ENCODE results near the gene TANK.
"Not testable (repeated sequence)": the region's sequence is repeated elsewhere in the genome, so short reads cannot be mapped to it uniquely, and the experiment has no call there.

Gene TANK

DNA sequence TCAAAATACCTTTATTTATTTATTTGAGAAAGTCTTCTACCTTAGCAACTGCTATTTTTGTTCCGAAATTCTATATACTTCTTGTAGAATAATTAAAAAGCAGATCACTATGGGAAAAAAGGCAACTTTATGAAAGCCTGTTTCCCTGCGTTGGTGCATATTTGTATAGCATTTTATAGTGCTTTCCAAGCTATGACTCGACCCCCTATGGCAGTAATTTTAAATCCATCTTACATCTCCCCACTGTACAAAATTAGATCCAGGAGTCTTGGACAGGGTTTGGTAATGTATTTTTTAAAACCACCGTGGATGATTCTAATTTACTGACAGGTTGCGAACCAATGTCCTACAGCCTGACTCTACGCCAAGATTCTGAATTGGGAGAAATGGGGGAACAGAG is 10.1 kb downstream of the TANK start:
- no peak for DNase-seq

DNA sequence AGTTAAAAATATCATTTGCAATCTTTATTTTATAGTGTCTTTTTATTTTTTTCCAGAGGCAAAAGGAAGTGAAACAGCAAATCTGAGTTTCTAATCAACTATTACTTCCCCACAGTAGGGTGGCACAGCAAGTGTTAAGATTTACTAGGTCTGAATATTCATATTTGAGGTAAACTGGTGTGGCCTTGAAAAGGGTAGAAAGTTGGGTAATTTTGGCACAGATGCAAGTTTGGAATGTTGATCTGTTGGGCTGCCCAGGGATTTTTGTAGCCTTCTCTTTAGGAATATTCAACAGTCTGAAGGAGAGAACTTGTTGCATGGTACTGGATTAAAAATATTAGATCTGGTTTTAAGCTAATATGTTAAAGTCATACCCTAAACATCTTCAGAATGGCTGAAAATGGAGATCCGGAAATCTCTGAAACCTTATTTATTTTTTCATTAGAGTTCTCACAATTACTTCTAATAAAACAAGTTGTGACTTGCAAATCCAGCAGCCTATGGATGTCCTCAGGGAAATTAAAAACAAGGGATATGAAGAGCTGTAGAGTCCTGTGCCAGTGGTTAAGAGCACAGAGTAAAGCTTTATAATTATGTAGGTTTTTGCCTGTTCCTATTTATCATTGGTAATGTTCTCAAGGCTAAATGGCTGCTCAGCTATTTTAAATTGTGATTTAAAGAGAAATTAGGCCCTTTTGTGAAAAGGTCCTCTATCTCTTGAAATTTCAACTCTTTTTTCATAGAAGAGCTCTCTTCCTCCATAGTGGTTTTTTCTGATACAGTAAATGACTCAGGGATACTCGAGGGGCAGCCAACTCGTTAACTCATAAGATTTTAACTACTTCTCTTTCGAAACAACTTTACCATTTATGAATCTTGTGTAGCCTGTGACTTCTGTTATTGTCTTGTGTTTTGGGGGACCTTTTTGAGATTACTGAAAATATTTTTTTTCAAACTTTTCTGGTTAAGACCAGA is 11.0 kb downstream of the TANK start:
- no peak for DNase-seq

DNA sequence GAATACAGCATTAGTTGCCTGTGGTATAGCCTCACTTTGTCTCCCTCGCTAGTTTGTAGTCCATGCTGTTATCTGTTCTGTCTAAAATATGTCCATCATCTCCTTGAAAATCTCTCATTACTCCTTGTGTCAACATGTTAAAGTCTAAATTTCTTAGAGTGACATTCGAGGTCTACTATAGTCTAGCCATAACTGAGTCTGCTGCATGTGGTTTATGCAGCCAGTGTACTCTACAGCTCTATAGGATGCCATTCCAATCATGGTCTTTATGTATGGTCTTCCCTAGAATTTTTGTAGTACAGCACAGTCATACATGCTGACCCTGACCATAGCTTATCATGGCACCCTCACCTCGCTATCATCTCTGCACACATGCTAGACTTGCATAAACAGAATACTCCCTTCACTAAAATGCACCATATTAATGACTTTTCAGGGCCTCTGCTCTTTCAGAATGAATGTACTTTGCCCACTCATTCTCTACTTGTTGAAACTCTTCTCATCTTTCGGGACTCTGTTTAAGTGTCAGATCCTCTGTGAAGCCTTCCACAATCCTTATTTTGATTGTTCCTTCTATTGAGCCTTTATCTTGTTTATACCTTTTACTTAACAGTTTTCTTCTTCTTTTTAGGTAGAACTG is 12.8 kb downstream of the TANK start:
- DNase-seq = no peak

DNA sequence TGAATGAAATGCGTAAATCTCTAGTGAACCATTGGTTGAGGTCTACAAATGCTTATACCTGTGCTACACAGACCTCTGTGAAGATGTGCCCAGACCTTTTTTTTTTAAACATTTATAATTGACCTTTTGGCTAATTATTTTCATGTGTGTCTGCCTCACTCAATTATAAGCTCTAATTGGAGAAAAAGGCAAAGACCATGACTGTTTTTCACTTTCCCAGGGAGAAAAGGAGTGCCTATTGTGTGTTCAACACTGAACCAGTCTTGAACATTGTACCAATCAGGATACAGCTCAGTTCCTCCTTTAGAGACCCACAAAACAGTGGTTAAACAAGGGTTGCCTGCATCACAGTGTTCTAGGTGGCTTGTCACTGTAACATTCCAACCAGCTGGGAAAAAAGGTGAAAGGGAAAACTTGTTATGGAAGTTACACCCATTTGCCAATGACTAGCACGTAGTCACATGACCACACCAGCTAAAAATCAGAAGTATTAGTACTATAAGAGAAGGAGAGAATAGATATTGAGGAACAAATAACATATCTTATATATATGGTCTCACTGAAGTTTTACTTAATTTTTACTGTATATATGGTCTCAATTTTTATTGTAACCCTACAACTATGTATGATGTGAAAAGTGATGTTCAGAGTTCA is 13.4 kb downstream of the TANK start:
- DNase-seq = no peak

DNA sequence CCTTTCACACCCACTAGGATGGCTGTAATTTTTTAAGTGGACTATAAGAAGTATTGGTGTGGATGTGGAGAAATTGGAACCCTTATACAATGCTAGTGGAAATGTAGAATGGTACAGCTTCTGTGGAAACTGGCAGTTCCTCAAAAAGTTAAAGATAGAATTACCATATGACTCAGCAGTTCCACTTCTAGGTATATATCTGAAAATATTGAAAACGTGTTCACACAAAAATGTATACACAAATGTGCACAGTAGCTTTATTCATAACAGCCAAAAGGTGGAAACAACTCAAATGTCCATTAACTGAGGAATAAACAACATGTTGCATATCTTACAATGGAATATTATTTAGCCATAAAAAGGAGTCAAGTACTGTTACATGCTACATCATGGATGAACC is 17.7 kb downstream of the TANK start:
- no peak for DNase-seq

DNA sequence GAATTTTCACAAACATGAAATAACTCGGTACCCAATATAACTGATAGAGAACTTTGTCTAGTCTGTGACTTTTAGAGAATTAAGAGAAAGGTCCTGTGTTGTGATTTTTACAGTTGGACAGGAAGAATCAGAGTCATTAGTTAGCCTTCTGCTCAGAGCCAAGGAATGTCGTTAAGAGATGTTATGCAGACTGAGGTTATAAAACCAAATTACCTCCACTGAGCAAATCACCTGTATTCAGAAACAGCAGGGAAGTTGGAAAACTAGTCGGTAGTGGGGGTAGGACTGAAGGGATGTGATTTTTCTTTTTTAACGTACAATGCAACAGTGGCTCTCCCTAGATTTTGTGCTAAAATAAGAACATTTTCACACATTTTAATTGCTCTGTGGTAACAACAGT is 18.5 kb downstream of the TANK start:
- DNase-seq = no peak

DNA sequence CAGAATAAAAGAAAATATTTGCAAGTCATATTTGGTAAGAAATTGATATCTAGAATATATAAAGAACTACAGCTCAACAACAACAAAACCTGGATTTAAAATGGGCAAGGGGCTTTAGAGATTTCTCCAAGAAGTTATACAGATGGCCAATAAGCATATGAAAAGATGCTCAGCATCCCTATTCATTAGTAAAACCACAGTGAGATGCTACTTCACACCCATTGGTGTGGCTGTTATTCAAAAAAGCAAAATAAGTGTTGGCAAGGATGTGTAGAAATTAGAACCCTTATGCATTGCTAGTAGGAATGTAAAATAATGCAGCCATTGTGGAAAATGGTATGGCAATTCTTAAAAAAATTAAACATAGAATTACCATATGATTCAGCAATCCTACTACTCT is 29.8 kb downstream of the TANK start:
- DNase-seq = no peak

DNA sequence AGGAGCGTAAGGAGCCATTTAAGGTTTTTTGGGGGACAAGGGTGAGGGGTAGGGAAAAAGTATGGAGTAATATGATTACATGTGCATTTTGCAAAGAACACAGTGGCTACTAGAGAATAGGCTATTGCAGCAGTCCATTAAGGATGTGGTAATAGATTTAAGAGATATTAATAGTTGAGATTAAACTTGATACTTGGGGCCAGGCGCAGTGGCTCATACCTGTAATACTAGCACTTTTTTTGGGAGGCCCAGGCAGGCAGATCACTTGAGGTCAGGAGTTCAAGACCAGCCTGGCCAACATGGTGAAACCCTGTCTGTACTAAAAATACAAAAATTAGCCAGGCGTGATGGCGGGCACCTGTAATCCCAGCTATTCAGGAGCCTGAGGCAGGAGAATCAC is 35.4 kb downstream of the TANK start:
- DNase-seq = not testable (repeated sequence)

DNA sequence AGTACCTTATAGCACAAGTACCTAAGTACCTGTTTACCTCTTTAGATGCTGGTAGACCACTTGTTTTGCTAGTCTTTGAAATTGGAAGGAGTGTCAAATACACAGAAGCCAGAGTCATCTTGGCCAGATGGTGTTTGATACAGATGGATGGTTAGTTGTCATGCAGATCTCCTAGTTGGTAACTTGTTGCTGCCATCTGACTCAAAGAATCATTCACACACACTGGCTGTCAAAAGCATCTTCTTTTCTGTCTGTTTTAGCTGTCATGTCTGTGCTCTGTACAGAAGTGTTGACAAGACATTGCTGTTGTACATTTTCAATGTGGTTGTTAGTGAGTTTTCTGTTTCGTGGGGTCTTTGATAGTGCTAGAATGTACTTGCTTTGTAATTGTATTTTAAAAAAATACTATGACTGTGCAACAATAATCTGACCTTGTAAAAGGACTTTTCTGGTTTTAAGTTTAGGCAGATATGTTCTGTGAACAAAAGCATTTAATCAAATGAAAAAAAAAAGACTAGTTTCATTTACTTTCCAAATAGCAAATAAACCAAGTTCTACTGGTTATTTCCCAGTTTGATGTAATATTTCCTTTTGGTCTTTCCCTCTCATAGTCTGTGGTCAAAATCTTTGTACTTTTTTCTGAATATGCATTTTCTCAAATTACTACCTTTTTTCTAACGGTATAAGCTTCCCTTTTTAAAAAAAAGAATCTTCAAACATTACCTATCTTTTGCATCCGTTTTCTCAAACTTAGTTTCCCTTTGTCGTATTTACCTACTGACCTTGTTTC is 39.9 kb downstream of the TANK start:
- DNase-seq = peak; percentile 25

DNA sequence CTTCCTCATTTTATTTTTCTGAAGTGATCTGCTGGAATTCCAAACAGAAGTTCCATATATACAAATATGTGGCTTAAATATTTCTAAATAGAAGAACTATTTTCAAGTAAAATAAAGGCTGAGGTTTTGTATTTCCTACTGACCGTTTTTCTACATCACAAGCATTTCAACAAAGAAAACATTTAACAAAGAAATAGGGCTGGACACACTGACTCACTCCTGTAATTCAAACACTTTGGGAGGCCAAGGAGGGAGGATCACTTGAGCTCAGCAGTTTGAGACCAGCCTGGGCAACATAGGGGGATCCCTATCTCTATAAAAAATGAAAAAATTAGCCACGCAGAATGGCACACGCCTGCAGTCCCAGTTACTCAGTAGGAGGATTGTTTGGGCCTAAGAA is 44.6 kb downstream of the TANK start:
- no peak for DNase-seq

DNA sequence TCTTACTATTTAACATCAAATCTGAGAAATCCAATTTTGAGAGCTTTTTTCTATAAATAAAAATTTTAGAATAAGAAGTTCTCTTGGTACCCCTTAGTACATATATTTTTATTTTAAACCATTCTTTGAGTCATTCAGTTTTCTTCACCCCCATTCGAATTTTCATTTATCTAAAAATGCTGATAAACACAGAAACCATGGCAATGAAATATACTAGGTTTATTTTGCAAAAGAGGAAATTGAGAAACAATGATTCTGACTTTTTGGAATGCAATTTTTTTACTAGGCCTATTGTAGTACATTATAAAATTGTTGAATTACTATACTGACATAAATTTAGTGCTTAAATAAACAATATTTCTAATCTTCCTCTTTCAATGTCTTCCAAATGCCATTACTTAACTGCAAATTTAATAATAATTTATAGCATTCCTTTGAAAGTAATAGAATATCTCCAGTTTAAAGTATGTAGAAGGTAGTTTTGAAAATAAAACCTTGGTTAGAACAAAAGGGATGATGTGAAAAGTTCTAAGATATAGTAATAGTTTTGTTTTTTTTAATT is 46.3 kb downstream of the TANK start:
- DNase-seq = no peak

DNA sequence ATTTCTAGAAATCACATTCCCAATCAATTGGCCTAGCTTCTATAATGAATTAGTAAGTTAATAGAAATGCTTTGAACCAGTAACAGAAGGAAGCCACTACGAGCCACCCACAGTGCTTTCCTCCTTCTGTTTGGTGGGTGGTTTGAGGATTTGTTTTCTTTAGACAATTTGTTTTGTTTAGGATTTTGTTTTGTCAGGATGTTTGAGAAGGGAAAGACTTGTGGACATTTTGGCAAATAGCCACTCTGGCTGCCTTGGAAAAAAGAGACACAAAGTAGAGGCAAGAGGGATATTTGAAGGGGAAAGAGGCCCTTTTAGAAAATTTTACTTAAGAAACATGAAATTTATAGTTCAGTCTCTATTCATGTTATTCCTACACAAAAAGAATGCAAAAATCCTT is 47.7 kb downstream of the TANK start:
- DNase-seq = no peak

DNA sequence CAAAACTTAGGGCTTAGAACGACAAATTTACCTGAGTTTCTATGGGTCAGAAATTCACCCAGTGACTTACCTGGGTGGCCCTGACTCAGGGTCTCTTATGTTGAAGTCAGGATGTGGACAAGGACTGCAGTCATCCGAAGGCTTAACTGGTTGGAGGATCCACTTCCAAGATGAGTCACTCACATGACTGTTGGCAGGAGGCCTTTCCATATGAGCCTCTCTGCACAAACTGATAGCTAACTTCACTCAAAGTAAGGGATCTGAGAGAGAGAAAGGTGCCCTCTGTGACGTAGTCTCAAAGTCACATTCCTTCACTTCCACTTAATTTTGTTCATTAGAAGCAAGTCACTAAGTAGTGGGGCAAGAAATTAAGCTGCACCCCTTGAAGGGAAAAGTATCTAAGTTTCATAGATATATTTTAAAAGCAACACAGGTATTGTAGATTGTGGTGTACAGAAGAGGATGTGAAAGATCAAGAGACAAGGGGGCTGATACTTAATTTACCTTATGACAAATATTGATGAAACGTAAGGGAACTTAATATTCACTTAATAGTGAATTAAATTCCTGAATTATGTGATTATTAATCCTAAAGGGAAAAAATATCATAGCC is 48.4 kb downstream of the TANK start:
- DNase-seq = no peak

DNA sequence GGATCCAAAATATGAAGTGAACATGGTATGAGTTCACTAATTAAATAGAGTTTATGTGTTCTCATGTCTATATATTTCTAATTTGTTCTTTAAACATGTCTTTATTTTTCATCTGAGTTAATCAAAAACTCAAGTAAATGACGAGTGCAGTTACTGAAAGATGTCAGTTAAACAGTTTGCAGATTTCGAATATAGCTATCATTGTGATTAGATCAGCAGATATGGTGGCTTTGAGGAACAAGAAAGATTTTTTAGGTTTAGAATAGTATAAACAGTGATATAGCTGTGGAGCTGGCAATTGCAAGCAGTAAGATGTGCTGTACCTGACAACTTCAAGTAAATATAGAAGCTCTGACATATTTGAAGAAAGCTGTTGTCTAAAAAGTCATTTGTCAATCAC is 49.7 kb downstream of the TANK start:
- no peak for DNase-seq

DNA sequence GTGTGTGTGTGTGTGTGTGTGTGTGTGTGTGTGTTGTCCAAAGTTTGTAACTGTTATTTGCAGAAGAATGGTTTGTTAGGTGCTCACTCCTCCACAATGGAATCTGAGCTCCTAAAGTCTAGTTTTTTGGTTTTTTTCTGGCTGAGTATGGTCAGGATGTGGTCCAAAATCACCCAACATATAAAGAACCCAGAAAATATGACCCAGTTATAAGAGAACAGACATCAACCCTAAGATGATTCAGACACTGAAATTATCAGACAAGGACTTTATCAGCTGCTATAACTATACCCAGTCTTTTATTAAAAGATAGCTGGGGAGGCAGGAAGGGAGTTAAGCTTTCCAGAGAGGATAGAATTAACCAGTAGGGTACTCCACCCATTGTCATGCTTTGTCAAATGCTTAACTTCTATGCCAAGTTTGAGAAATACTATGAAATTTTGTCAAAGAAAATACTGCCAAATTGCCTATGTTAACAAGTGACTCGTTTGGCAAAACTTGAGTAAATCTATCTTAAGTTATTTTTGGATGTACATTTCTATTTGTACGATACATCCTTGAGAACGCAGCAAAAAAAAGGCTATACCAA is 57.5 kb downstream of the TANK start:
- no peak for DNase-seq

DNA sequence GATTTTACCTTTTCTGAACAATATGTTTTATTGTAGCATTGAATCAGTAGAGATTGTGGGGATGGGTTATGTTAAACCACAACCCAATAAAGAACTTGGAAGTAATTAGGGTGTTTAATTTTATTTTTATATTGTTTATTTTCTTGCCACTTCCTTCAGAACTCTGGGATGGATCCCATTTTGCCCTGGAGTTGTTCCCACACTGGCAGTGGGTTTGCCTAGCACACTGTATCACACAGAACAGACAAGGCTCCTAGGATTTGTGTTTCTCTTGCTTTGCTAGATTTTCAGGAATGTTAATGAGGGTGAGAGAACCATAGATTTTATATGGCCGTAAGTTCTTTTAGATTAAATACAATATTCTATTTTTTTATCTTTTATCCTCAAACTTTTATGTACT is 59.0 kb downstream of the TANK start:
- DNase-seq = no peak

DNA sequence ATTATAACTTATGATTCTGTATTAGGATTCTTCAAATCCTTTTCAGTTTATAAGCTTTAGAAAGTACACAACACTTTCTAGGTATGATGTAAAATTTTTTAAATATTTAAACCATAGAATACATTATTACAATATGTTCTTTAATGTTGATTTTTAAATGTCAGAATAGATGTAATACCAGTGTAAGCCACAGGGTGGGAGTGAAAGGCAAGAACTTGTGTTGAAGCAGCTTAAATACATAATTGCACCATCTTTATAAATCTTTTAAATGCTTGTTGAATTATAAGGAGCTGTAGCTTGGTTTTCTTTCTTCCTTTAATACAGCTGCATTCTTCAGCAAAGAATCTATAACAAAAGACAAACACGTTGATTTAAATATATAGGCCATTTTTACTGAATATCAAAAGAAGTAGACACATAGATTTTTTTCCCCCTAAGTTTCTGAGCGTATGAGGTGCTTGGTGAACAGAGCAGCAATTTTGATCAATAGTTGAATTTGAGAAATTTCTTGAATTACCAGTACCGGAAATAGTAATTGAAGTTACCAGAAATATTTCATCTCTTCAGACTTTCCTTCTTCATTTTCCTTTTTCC is 63.0 kb downstream of the TANK start:
- peak; percentile 46 for DNase-seq

DNA sequence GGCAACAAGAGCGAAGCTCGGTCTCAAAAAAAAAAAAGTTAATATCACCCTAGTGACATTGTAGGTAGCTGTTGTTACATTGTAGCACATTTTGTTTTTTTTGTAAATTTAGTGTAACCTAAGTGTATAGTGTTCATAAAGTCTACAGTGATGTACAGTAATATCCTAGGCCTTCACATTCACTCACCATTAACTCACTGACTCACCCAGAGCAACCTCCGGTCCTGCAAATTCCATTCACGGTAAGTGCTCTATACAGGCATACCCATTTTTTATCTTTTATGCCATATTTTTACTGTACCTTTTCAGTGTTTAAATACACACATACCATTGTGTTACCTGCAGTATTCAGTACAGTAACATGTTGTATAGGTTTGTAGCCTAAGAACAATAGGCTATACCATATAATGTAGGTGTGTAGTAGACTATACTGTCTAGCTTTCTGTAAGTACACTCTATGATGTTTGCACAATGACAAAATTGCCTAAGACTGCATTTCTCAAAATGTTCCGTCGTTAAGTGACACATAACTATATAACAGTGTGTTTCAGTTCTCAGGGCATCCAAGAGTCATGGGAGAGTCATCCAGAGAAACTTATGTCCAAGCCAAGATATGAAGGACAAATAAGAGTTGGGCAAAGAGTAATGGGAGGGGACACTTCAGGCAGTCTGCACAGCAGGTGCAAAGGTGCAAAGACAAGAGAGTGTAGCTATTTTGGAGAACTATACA is 68.4 kb downstream of the TANK start:
- DNase-seq = no peak

DNA sequence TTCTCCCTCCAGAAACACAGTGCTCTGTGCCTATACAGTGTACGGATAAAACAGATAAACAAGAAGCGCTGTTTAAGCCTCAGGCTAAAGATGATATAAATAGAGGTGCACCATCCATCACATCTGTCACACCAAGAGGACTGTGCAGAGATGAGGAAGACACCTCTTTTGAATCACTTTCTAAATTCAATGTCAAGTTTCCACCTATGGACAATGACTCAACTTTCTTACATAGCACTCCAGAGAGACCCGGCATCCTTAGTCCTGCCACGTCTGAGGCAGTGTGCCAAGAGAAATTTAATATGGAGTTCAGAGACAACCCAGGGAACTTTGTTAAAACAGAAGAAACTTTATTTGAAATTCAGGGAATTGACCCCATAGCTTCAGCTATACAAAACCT is 70.7 kb downstream of the TANK start:
- DNase-seq = peak; percentile 47

DNA sequence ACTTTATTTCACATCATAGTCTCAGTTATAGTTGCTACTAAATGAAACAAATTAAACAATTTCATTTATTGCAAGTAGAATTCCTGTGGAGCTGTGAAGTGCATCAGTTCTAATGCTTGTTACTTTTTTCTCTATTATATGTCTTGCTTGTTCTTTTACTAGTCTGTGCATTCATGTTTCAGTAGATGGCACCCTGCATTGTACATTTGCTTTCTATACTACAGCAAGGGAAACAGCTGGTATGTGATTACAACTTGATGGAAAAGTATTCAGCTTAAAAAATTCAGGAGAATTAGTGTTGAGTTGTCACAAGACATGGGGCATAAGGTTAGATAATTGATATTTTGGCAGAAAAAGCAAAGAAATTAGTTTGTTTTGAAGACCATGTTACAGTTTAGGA is 72.3 kb downstream of the TANK start:
- DNase-seq = peak; percentile 25

Measured in NCI-H82 (cell line).